HepG2 (cell line): ENCODE measurements around the gene ODAD4.

Experiments used
- CEBPB ChIP-seq: IDR thresholded peaks from 2 replicates; pipeline ENCODE4 v1.6.1; 2011; ENCODE audit warnings: low read depth, low read length, improper control_type of control experiment, borderline replicate concordance
- CREB1 ChIP-seq, 2 experiments: fragments of 450-650 bp in 1 of 2; IDR thresholded peaks; 2 replicates each; pipeline ENCODE4 v1.6.1; 2016 to 2017; ENCODE audit warnings: control low read depth in 1 of 2, mild to moderate bottlenecking in 1 of 2, missing compliant biosample characterization in 1 of 2, missing genetic modification characterization in 1 of 2
- EP300 ChIP-seq, 3 experiments: sonication (generic) in 1 of 3; formaldehyde crosslinking in 1 of 3; IDR thresholded peaks; 2 replicates each; pipeline versions ENCODE4 v1.5.1 to v1.6.1; 2011 to 2020; ENCODE audit warnings: low read depth in 2 of 3, low read length in 2 of 3, borderline replicate concordance in 1 of 3, improper control_type of control experiment in 1 of 3, mild to moderate bottlenecking in 1 of 3, missing genetic modification reagents in 1 of 3, moderate library complexity in 1 of 3
- HDAC6 ChIP-seq: fragments of 200-600 bp; sonication (generic); IDR thresholded peaks from 2 replicates; pipeline ENCODE4 v1.7.0; 2017; ENCODE audit warnings: mild to moderate bottlenecking, antibody characterized with exemption, low read length, low read depth
- KLF9 ChIP-seq: IDR thresholded peaks from 2 replicates; pipeline ENCODE4 v1.6.1; 2016; ENCODE audit warnings: low read depth
- MTA3 ChIP-seq: sonication (generic); formaldehyde crosslinking; IDR thresholded peaks from 2 replicates; pipeline ENCODE4 v1.4.0; 2020; ENCODE audit warnings: missing genetic modification reagents
- MXI1 ChIP-seq: IDR thresholded peaks from 3 replicates; pipeline ENCODE4 v1.6.1; 2012; ENCODE audit warnings: low read depth, low read length, inconsistent platforms, borderline replicate concordance
- NFE2L2 ChIP-seq: fragments of 150-350 bp; IDR thresholded peaks from 2 replicates; pipeline ENCODE4 v1.6.1; 2014; ENCODE audit warnings: low read length
- NFIC ChIP-seq: IDR thresholded peaks from 2 replicates; pipeline ENCODE4 v1.6.1; 2012; ENCODE audit warnings: mild to moderate bottlenecking, low read length, inconsistent platforms
- RXRA ChIP-seq: sonication (generic); formaldehyde crosslinking; IDR thresholded peaks from 2 replicates; pipeline ENCODE4 v1.5.1; 2020; ENCODE audit warnings: missing genetic modification reagents
- SRSF9 ChIP-seq: fragments of 200-400 bp; formaldehyde crosslinking; IDR thresholded peaks from 2 replicates; pipeline ENCODE4 v1.6.1; 2018; ENCODE audit warnings: borderline replicate concordance, mild to moderate bottlenecking, low read depth, low read length; ENCODE audit not compliant: insufficient read depth, poor library complexity, severe bottlenecking
- ZC3H13 ChIP-seq: sonication (generic); formaldehyde crosslinking; IDR thresholded peaks from 2 replicates; pipeline ENCODE4 v1.8.1; 2023; ENCODE audit warnings: mild to moderate bottlenecking, missing genetic modification reagents, moderate library complexity
- ZKSCAN8 ChIP-seq: IDR thresholded peaks from 2 replicates; pipeline ENCODE4 v1.6.1; 2016; ENCODE audit warnings: borderline replicate concordance, missing genetic modification reagents, missing compliant biosample characterization
- TF ChIP-seq, protein P1 (sequence below): sonication (generic); formaldehyde crosslinking; IDR thresholded peaks from 2 replicates; pipeline ENCODE4 v1.4.0; 2020; ENCODE audit warnings: missing genetic modification reagents

- TF ChIP-seq ZKSCAN8 (CRISPR knock-in tag) (no peak), MTA3 (no peak), CEBPB (no peak), HDAC6 (no peak), RXRA (CRISPR knock-in tag) (no peak), CREB1 (IDR thresholded peaks at IDR 0.05) (no peak), CREB1 (CRISPR knock-in tag; IDR thresholded peaks at IDR 0.05) (no peak), EP300 (IDR thresholded peaks at IDR 0.05; ENCODE audit: low read depth in 2 of 2, low read length in 2 of 2) (no peak), EP300 (CRISPR knock-in tag; IDR thresholded peaks at IDR 0.05; ENCODE audit: borderline replicate concordance) (no peak), ZC3H13 (CRISPR knock-in tag) (no peak), NFIC (no peak), KLF9 (CRISPR knock-in tag) (no peak), NFE2L2 (no peak), SRSF9 (no peak), MXI1 (no peak)
- TF ChIP-seq, protein P1, sequence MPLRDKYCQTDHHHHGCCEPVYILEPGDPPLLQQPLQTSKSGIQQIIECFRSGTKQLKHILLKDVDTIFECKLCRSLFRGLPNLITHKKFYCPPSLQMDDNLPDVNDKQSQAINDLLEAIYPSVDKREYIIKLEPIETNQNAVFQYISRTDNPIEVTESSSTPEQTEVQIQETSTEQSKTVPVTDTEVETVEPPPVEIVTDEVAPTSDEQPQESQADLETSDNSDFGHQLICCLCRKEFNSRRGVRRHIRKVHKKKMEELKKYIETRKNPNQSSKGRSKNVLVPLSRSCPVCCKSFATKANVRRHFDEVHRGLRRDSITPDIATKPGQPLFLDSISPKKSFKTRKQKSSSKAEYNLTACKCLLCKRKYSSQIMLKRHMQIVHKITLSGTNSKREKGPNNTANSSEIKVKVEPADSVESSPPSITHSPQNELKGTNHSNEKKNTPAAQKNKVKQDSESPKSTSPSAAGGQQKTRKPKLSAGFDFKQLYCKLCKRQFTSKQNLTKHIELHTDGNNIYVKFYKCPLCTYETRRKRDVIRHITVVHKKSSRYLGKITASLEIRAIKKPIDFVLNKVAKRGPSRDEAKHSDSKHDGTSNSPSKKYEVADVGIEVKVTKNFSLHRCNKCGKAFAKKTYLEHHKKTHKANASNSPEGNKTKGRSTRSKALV (CRISPR knock-in tag) = no peak
These were observed 56.2 kb downstream of the ODAD4 start for GRCh38 chr17:41986634-41987033.
